Body of pancreas (tissue), 4 donors: Measurements from ENCODE around the gene NPAT. TPM values are rescaled to one million over a fixed set of nuclear protein-coding genes. Genes with fewer than 3 reads are reported as not detected.

Source experiments
- ATAC-seq: fragments of 150-250 bp; one replicate; pipeline ENCODE4 v1.9.1; 2016
- DNase-seq, 4 donors: peaks; one replicate each; pipeline ENCODE4 v3.0.0-alpha.2; 2019
- H3K27ac ChIP-seq, 4 donors: fragments of 200-600 bp; sonication (generic); 1 replicate in 3 of 4; 2 replicates in 1 of 4; pipeline versions ENCODE4 v1.5.1 to v1.6.1; 2016 to 2019; ENCODE audit warnings: mild to moderate bottlenecking in 1 of 4, mixed read lengths in 1 of 4, moderate library complexity in 1 of 4
- H3K27me3 ChIP-seq, 2 donors: fragments of 200-600 bp; sonication (generic); one replicate each; pipeline ENCODE4 v1.6.0; 2016; ENCODE audit warnings: mild to moderate bottlenecking in 1 of 2
- H3K36me3 ChIP-seq, 2 donors: fragments of 200-600 bp; sonication (generic); replicated peaks in 1 of 2; 2 replicates each; pipeline ENCODE4 v1.5.1; 2016; ENCODE audit warnings: low read depth in 2 of 2; ENCODE audit not compliant: insufficient read depth in 1 of 2
- H3K4me1 ChIP-seq: fragments of 200-600 bp; sonication (generic); one replicate; pipeline ENCODE4 v1.6.0; 2016
- H3K4me3 ChIP-seq, 2 donors: fragments of 200-600 bp; sonication (generic); 1 replicate in 1 of 2; 2 replicates in 1 of 2; pipeline ENCODE4 v1.5.1; 2016 to 2019
- H3K9me3 ChIP-seq, 3 donors: fragments of 200-600 bp; sonication (generic); 1 replicate in 2 of 3; 2 replicates in 1 of 3; pipeline ENCODE4 v1.5.1; 2016
- CTCF ChIP-seq, 7 experiments: fragments of 450-650 bp in 4 of 7; fragments of 200-600 bp in 3 of 7; sonication (generic) in 3 of 7; IDR thresholded peaks; one replicate each; pipeline ENCODE4 v1.5.1; 2016 to 2019; ENCODE audit warnings: antibody characterized with exemption in 7 of 7
- POLR2A ChIP-seq, 3 donors: fragments of 450-650 bp; IDR thresholded peaks; one replicate each; pipeline ENCODE4 v1.6.1; 2016; ENCODE audit warnings: antibody characterized with exemption in 3 of 3, mild to moderate bottlenecking in 2 of 3
- WGBS, 2 donors: methylation state at CpG; one replicate each; pipeline ENCODE4 v1.1.5; 2017; 5-methylcytosine and 5-hydroxymethylcytosine counted together
- intact Hi-C: fragments of 100-400 bp; cut with DNase I; formaldehyde crosslinking; loops from one replicate; pipeline ENCODE4 v1.15.1; 2023
- total RNA-seq, 2 donors: library from RNA; depleted of rRNA; stranded (reverse); fragments of >200 nt; gene quantifications; one replicate each; pipeline ENCODE4 v1.1.0, GENCODE V29; 2016

NPAT gene
- total RNA-seq, 2 donors from 2014 or later: 8.6 to 12.2 TPM

GRCh38 chr11:108154591-108154990 lies 67.8 kb downstream of the NPAT start:
- no peak for DNase-seq
- TF ChIP-seq CTCF (IDR thresholded peaks at IDR 0.05) (no peak), POLR2A (IDR thresholded peaks at IDR 0.05) (no peak)
- intact Hi-C loops: no loop called here
- no peak overlapping the region for H3K27ac ChIP-seq
- peaks cover 0 to 7% of the 10 kb centered on the region in 2 donors for H3K36me3 ChIP-seq
- no peaks in the 10 kb centered on the region for H3K4me1 ChIP-seq
- WGBS, 2 donors: 22 to 40% methylated on average over 2 of the region's 2 CpGs
- no peak overlapping the region for H3K4me3 ChIP-seq
- H3K9me3 ChIP-seq: no peaks in the 10 kb centered on the region
- no peaks in the 10 kb centered on the region for H3K27me3 ChIP-seq
- ATAC-seq: no peak

DNA sequence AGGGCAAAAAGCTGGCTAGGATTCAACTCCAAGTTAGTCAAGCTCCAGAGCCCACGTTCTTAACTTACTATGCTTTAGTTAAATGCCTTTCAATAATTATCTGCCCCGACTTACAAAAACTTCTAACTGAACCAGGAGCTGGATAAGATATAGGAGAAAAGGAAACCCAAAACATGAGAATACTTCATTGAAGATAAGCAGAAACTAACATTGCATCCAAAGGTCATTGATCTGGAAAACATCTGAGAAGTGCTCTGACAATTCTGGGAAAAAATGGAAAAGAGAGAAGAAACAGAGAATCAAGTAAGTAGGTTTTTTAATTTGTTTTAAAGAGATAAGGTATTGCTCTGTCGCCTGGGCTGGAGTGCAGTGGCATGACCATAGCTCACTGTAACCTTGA lies 73.9 kb downstream of the NPAT start:
- 26 to 30% methylated on average over 3 of the region's 3 CpGs for WGBS, 2 donors
- DNase-seq: no peak
- ATAC-seq: no peak
- Histone ChIP-seq H3K9me3 (no peaks in the 10 kb centered on the region), H3K27ac (peak overlapping the region in 1 of 4 donors; percentile 10), H3K4me1 (no peaks in the 10 kb centered on the region), H3K4me3 (no peak overlapping the region), H3K27me3 (no peaks in the 10 kb centered on the region), H3K36me3 (peaks cover 5 to 38% of the 10 kb centered on the region in 2 donors)
- intact Hi-C loops: no loop called here
- TF ChIP-seq CTCF (IDR thresholded peaks at IDR 0.05) (no peak), POLR2A (IDR thresholded peaks at IDR 0.05) (no peak)

GRCh38 chr11:108147150-108147549 lies 75.3 kb downstream of the NPAT start:
- peaks cover 5 to 44% of the 10 kb centered on the region in 2 donors for H3K36me3 ChIP-seq
- peaks cover 5% of the 10 kb centered on the region for H3K4me1 ChIP-seq
- intact Hi-C loops: no loop called here
- no peak for TF ChIP-seq POLR2A (IDR thresholded peaks at IDR 0.05)
- no peaks in the 10 kb centered on the region for H3K9me3 ChIP-seq
- WGBS, 2 donors: 57 to 65% methylated on average over 1 of the region's 1 CpG
- no peak overlapping the region for H3K4me3 ChIP-seq
- no peak for ATAC-seq
- H3K27ac ChIP-seq: no peak overlapping the region
- H3K27me3 ChIP-seq: no peaks in the 10 kb centered on the region
- no peak for DNase-seq

GRCh38 chr11:108144615-108145014 lies 77.8 kb downstream of the NPAT start:
- intact Hi-C loops: no loop called here
- H3K27me3 ChIP-seq: no peaks in the 10 kb centered on the region
- ATAC-seq (no peak), DNase-seq (no peak)
- H3K27ac ChIP-seq: no peak overlapping the region
- no peak overlapping the region for H3K4me3 ChIP-seq
- no peak for TF ChIP-seq POLR2A (IDR thresholded peaks at IDR 0.05)
- no peak for TF ChIP-seq CTCF (IDR thresholded peaks at IDR 0.05)
- H3K9me3 ChIP-seq: no peaks in the 10 kb centered on the region
- peaks cover 5 to 42% of the 10 kb centered on the region in 2 donors for H3K36me3 ChIP-seq
- WGBS, 2 donors: 91 to 96% methylated on average over 3 of the region's 3 CpGs
- H3K4me1 ChIP-seq: peaks cover 7% of the 10 kb centered on the region

GRCh38 chr11:108142304-108142703 lies 80.1 kb downstream of the NPAT start:
- TF ChIP-seq CTCF (IDR thresholded peaks at IDR 0.05) (no peak), POLR2A (IDR thresholded peaks at IDR 0.05) (no peak)
- no peaks in the 10 kb centered on the region for H3K27me3 ChIP-seq
- peaks cover 5 to 36% of the 10 kb centered on the region in 2 donors for H3K36me3 ChIP-seq
- H3K4me1 ChIP-seq: peaks cover 7% of the 10 kb centered on the region
- peak overlapping the region in 1 of 4 donors; percentile 30 for H3K27ac ChIP-seq
- WGBS, 2 donors: 47 to 70% methylated on average over 7 of the region's 7 CpGs
- no peaks in the 10 kb centered on the region for H3K9me3 ChIP-seq
- DNase-seq: peak; percentile 58 to 77 (median 68)
- intact Hi-C loops: no loop called here
- no peak overlapping the region for H3K4me3 ChIP-seq
- peak; percentile 81 for ATAC-seq
